Measurements from ENCODE around the gene CXorf58.

DNA sequence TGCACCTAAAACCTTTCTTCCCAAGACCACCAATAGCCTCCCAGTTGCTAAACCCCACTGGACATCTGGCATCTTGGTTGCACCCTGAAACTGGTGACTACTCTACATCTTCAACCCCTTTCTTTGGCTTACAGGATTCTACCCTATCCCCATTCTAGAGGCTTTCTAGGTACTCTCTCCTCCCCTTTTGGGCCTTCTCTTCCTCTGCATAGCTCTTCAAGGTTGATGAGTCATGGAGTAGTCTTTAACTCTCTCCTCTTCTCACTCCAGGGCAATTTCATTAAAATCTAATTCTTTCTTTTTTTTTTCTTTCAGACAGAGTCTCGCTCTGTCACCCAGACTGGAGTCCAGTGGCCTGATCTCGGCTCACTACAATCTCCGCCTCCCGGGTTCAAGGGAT is 16.9 kb upstream of the CXorf58 start:
- TF ChIP-seq, protein P1, sequence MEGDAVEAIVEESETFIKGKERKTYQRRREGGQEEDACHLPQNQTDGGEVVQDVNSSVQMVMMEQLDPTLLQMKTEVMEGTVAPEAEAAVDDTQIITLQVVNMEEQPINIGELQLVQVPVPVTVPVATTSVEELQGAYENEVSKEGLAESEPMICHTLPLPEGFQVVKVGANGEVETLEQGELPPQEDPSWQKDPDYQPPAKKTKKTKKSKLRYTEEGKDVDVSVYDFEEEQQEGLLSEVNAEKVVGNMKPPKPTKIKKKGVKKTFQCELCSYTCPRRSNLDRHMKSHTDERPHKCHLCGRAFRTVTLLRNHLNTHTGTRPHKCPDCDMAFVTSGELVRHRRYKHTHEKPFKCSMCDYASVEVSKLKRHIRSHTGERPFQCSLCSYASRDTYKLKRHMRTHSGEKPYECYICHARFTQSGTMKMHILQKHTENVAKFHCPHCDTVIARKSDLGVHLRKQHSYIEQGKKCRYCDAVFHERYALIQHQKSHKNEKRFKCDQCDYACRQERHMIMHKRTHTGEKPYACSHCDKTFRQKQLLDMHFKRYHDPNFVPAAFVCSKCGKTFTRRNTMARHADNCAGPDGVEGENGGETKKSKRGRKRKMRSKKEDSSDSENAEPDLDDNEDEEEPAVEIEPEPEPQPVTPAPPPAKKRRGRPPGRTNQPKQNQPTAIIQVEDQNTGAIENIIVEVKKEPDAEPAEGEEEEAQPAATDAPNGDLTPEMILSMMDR (conservative IDR thresholded peaks at IDR 0.05 in 1 of 2, IDR thresholded peaks at IDR 0.05 in 1 of 2; ENCODE audit: low read depth in 1 of 2, low read length in 2 of 2): no peak
- TF ChIP-seq EZH2 (IDR thresholded peaks at IDR 0.05; ENCODE audit: low read length, missing control alignments): no peak

Data from fibroblast of lung (primary cell).